NB4 (cell line): Measurements from ENCODE around the gene ANO1.

Experiments used
- DNase-seq: peaks from one replicate; pipeline ENCODE4 v3.0.0; 2010; ENCODE audit warnings: low read depth
- H3K4me3 ChIP-seq: one replicate; pipeline ENCODE4 v1.5.1; 2011; ENCODE audit warnings: mild to moderate bottlenecking, low read depth, low read length, moderate library complexity
- CTCF ChIP-seq: IDR thresholded peaks from one replicate; pipeline ENCODE4 v1.5.1; 2012; ENCODE audit warnings: low read depth, low read length
- MAX ChIP-seq: IDR thresholded peaks from 2 replicates; pipeline ENCODE4 v1.6.1; 2011; ENCODE audit warnings: low read depth, low read length
- MYC ChIP-seq: IDR thresholded peaks from 2 replicates; pipeline ENCODE4 v1.6.1; 2011; ENCODE audit warnings: low read depth, low read length
- POLR2A ChIP-seq: IDR thresholded peaks from 2 replicates; pipeline ENCODE4 v1.6.1; 2011; ENCODE audit warnings: mild to moderate bottlenecking; ENCODE audit not compliant: insufficient read length; ENCODE audit errors: extremely low read depth

Gene ANO1

GRCh38 chr11:70116386-70117065 is 38.4 kb downstream of the ANO1 start:
- no peak for TF ChIP-seq MYC
- DNase-seq = no peak
- H3K4me3 ChIP-seq = no peak overlapping the region

DNA sequence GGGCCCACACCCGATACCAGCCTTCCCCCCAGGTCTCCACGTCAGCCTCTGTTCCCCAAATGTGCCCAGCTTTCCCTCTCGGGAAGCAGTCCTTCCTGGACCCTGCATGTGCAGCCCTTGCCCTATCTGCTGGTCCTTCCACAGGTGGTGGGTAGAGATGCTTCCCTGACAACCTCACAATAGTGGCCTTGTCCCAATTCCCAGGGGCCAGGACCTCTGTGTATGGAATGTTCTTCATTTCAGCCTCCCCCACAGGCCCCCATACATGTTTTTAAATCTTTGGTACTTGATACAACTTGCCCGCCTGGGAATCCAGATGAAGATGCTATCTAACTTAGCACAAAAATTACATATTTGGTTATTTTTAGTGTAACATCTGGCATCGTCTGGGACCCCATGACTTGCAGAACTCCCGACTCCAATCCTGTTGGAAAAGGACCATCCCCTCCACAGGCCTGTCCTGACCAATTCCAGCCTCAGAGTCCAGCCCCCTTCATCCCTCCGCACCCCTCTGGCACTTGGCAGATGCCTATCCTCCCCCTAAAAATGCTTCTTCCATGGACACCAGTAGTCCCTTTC is 39.5 kb downstream of the ANO1 start:
- TF ChIP-seq MAX = no peak
- H3K4me3 ChIP-seq = no peak overlapping the region
- DNase-seq = no peak

DNA sequence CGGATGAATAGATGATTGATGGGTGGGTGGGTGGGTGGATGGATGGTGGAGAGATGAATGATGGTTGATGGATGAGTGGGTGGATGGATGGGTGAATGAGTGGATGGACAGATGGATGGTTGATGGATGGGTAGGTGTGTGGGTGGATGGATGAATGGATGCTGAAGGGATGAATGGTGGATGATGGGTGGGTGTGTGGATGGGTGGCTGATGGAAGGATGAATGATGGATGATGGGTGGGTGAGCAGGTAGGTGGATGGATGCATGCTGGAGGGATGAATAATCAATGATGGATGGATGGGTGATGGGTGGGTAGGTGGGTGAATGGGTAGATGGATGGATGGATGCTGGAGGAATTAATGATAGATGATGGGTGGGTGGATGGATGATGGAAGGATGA is 40.5 kb downstream of the ANO1 start:
- no peak for DNase-seq
- no peak for TF ChIP-seq POLR2A
- no peak for TF ChIP-seq CTCF

DNA sequence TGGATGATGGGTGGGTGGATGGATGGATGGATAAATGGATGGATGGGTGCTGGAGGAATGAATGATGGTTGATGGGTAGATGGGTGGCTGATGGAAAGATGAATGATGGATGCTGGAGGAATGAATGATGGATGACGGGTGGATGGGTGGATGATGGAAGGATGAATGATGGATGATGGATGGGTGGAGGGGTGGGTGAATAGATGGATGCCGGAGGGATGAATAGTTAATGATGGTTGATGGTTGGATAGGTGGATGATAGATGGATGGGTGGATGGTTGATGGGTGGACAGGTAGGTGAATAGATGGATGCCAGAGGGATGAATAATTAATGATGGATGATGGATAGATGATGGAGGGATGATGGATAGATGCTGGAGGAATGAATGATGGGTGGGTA is 41.4 kb downstream of the ANO1 start:
- H3K4me3 ChIP-seq = no peak overlapping the region
- TF ChIP-seq MYC (no peak), POLR2A (no peak), MAX (no peak), CTCF (no peak)
- no peak for DNase-seq

More for the DNA sequence above, 40.5 kb downstream of the ANO1 start:
- H3K4me3 ChIP-seq = no peak overlapping the region

- no peak for DNase-seq
- H3K4me3 ChIP-seq = no peak overlapping the region
- TF ChIP-seq POLR2A (no peak), CTCF (no peak), MYC (no peak), MAX (no peak)
These were observed 42.6 kb downstream of the ANO1 start for GRCh38 chr11:70120674-70121073.

DNA sequence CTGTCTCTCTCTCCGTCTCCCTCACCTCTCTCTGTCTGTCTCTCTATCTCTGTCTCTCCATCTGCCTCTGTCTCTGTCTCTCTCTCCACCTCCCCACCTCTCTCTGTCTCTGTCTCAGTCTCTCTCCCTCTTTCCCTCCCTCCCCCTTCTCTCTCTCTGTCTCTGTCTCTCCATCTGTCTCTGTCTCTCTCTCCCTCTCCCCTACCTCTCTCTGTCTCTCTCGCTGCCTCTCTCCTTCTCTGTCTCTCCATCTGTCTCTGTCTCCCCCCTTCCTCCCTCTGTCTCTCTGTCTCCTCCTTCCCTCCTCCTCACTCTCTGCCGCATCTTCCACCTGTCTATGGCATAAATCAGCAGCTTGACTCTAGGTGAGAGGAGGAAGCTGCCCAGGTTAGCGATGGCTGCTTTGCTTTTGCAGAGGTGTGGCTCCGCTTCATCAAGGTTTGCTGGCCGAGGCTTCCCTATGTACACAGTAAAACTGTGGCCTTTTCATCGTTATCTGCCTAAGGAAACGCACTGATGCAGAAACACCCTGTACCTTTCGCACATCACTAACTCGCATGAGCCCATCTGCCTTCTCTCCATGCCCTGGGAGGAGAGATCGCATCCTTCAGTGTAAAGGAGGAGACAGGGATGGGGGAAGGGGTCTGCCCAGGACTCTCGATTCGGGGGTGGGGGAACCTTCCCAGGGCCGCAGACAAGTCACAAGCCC is 44.5 kb downstream of the ANO1 start:
- TF ChIP-seq MAX (no peak), POLR2A (no peak), MYC (no peak), CTCF (no peak)
- no peak overlapping the region for H3K4me3 ChIP-seq
- no peak for DNase-seq

- H3K4me3 ChIP-seq = no peak overlapping the region
- DNase-seq = no peak
- TF ChIP-seq CTCF (no peak), MYC (no peak), MAX (no peak)
These were observed 45.6 kb downstream of the ANO1 start for GRCh38 chr11:70123711-70124110.
